Bone marrow (tissue), 2 donors: ENCODE results near the gene CBX1.

Source experiments
- DNase-seq, 2 donors: peaks; one replicate each; lab custom pipeline; 2025; lab: John Stamatoyannopoulos, UW

CBX1 gene

DNA sequence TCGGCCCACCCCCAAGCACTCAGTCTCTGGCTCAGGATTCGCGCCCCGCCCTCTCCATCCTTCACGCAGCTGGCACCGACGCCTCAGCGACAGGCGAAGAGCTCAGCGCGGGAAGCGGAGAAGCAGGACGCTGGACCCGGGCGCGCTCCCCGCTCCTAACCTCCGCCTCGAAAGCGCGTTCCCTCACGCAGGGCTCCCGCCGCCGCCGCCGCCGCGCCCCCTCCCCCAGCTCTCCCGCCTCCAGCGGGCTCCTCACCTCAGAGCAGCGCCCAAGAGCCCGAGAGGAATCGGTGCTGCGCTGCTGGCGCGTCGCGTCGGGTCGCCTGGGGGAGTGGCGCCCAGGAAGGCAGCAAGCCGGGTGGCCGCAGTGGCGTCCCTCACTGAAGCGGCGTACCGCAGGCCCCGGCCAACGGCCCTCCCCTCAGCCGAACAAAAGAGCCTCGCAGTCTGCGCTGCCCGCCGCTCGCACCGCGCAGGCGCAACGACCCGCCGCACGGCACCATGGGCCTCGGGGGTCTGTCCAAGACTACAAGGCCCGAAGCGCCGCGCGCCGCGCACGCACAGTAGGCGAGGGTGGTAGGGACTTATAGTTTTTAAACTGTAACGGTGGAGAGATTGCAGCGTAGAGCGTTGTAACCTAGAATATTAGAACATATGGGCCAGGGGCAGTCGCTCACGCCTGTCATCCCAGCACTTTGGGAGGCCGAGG, at the start of gene CBX1:
CBX1 (minus strand) TSS at position 467 of the 709 bp plus-strand sequence. CDS start 24,474 bp downstream, outside the sequence.
- DNase-seq = peak; percentile 43 to 67

DNA sequence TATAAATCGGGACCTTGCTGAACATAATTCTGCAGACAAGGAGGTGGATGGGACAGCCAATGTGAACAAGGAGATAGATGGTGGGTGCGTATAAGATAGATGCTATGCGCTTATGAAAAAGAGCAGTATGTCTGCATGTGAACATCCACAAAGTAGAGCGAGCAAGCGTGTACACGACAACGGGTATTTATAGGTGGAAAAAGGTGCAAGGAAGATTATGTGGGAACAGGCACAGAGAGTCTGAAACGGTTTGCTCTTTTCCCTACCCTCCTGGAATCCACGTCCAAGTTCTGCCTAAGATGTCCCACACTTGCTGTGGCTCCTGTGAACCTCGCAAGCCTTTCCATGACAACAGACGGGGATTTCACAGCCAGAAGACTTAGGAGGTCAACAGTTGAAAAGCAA, 49.3 kb upstream of the CBX1 start:
- no peak for DNase-seq

DNA sequence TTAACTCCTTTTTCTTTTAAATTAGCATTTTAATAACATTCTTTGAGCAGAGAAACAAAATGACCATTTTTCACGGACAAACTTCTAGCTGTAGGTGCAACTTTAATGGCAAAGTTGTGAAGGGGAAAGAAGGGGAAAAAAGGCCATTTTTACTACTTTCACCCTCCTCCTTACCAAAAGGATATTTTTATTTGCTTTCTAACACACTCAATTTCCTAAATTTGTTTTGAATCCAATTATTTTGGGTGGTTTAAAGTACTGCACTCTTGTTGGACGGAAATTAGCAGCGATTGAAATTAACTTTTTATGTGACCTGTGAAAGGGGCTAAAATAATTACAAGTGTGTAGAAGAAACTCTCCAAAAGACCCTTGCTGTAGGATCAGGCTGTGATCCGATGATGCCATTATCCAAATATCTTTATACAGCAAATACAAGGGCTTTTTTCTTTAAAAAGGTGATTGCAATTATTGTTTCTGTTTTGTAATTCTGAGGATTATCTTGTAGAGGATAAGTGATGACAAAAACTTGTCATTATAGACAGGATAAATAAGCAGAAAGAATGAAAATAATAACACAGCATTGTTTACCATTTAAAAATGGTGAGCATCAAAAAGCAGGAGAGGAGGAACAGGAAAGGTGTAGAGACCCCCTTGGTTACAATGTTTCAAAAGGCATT, 48.6 kb upstream of the CBX1 start:
- no peak for DNase-seq

DNA sequence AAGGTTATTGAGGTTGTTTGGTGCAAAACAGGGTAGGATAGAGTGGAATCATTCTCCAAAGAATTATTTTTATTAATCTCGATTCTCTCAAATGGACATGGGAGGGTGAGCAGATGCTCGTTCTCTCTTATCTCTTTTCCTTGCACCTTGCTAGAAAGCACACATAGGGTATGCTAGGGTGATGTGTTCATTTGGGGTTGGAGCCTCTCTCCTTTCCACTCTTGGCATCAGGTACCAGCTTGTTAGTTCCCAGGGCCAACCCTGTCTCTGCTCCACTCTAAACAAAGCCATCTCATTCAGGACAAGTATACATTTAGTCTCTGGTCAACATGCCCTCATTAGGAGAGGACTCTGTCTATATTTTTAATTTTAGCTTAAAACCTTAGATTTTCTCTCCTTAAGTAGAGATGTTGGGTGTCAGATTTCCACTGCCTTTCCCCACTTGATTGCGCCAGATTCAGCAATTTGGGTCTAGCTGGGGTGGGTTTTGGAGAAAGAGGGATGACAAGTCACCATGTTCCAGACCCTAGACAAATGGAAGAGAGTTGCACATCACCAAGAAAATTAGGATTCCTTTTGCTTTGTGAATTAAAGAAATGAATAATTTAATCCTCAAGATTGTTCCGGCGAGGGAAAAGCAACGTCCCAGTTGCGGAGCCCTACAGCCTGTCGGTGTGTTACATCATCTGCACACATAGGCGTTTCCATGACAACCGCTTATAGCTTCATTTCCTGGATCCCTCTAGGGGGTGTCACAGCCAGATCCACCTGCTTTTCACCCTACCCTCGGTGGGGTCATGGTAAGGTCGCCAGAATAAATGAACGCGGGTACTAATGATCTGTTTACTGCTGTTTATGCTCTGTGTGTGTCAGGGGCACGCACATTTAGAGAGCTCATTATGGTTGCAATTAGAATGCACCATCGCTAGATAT, 47.8 kb upstream of the CBX1 start:
- no peak for DNase-seq

DNA sequence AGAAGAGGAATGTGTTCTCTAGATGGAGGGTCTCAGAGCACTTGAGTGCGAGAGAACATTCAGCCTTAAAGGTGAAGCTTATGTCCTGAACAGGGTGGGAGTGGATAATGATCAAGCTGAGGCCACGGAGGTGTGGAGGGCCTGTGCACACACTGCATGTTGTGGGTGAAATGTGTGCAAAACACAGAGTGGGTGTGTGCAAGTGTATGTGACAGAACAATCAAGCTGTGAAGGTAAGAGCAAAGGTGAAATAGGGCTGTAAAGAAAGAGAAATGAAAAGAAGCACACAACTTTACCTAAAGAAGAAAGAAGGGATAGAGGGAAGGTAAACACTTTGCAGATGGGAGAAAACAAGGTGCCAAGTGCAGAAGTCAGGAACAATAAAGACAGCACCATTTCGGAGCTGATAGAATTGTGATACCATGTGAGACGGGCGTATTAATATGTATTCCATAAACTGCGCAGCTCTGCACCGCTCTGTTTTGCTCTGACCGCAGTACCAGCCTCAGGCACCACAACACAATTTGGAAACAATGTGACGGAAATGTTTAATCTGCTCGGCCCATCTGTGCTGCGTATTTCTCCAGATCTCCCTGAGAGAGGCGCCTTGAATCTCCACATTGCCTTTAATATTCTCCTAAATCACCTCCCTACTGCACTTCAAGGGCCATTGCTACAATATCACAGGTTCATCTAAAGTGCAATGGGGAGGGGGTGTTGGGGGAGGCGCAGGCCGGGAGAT, 46.9 kb upstream of the CBX1 start:
- DNase-seq = no peak

DNA sequence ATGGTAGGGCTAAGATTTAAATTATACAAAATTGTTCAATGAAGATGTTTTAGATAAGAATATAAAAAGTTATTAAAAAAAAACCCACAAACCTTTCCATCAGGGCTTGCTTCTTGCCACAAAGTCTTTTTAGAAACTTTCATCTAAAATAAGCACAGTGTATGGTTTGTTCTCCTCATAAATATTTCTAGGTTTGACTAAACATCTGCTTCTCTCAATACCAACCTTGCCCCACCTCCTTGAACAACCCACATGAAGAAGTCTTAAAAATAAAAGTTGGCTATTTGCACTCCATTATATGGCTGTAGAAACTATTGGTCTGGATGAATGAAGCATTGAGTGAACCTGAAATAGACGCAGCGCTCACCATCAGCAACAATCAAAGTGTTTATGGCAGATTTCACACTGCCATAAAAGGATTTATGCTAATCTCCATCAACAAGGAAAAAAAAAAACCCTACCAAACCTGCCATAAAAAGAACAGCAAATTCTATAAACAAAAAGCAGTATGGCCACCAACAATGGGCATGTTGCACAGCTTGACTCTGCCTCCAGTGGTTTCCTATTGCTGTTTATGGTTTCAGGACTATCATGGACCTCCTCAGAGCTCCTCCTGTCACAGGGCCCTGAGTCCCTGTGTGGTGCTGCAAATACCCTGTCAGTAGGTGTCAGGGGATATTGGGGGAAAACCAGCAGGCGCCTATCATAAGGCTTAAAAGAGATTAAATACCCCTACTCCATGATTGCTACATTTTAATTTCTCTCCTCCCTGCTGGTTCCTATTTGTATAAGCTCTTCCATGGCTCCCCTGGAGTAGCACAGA, 43.9 kb upstream of the CBX1 start:
- DNase-seq = no peak

DNA sequence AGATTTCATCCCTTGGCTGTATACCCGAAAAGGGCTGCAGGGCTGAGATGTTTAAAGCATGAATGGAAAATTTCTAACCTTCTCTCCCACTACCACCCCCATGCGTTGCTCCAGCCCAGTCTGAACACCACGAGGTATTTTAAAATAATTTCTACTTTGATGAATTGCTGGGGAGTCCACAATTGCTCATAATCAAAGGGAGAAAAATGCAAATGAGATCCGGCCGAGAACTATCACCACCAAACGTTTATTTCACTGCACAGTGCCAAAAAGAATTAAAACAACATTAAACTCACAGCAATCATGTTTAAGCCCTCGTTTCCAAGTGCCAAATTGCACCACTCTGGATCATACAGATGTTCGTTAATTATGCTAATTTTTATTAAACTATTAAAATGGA, 43.0 kb upstream of the CBX1 start:
- no peak for DNase-seq

DNA sequence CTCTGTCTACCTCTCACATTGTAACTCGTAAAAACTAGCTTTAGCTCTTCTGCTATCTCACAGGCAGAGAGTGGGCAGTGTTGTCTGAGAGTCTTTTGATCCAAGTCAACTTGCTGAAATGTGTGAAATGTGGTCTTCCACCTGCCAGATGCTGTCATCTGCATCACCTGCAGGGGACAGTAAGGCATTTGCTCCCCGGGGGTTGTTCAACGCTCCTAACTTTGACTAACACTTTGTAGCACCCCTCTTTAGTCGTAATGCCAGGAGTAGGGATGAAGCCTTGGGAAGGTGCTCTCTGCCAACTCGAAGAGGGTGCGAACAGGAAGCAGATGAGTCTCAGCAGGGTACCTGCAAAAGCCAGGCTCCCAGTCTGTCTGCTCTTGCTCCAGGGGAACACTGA, 42.4 kb upstream of the CBX1 start:
- no peak for DNase-seq

DNA sequence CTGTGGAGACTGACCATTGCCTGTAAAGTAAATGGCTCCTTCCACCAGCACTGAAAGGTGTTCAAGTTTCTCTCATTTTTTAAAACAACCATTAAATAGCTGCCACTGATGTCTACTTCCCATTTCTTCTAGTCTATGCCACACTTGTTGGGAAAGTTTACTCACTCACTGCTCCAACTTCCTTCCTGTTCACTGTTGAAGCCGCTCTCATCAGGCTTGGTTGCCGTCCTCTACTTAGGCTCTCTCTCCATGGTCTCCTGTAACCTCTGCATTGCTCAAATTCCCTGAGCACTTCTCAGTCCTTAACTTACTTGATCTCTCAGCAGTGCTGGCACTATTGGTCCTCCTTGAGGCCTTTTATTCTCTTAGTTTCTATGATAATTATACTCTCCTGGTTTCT, 38.7 kb upstream of the CBX1 start:
- DNase-seq = peak in 1 of 2 donors; percentile 57

DNA sequence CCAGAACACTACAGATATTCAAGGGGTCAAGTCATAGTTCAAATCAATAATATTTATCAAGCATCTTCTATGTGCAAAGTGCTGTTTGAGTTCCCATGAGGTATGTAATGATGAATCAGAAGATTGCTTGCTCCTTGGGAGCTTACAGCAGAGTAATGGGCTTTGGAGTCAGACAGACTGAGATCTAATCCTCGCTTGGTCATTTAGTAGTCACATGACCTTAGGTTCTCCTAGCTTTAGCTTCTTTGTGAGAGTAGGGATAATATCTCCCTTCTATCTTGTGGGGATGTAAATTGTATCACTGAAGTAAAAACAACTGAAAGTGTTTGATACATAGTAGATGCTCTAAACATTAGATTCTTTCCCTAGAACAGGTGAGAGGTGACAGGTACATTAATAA, 36.4 kb upstream of the CBX1 start:
- DNase-seq = no peak

DNA sequence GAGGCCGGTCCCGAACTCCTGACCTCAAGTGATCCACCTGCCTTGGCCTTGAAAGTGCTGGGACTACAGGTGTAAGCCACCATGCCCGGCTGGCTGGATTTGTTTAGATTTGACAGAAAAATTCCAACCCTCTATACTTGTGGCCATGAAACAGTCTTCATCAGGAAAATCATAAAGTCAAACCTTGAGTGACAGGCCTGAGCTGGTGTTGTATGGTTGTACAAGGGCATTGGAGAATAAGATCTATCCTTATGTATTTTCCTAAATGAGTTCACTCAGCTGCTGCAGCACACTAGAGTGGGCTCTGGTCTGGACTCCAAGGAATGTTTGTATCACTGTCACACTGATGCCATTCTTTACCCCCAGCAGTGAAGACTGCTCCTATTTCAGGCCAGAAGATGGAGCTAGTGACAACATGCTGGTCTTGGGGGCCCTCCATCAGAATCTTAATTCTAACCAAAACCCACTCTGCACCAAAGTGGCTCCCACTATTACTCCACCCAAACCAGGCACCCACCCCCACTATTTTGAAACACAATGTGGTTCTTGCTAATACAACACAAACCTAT, 33.7 kb upstream of the CBX1 start:
- no peak for DNase-seq

DNA sequence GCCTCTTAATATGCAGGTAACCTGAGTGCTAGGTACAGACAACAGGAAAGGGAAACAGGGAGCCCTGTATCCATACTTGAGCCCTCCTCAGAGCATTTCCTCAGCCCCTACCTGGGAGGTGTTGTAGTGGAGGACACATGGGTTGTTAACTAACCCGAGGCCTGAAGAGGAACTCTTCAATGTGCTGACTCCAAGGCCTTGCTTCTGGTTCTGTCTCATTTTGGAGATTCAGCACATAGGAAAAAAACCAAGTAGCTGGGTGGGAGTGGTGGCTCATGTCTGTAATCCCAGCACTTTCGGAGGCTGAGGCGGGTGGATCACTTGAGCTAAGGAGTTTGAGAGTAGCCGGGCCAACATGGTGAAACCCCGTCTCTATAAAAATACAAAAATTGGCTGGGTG, 31.1 kb upstream of the CBX1 start:
- no peak for DNase-seq

DNA sequence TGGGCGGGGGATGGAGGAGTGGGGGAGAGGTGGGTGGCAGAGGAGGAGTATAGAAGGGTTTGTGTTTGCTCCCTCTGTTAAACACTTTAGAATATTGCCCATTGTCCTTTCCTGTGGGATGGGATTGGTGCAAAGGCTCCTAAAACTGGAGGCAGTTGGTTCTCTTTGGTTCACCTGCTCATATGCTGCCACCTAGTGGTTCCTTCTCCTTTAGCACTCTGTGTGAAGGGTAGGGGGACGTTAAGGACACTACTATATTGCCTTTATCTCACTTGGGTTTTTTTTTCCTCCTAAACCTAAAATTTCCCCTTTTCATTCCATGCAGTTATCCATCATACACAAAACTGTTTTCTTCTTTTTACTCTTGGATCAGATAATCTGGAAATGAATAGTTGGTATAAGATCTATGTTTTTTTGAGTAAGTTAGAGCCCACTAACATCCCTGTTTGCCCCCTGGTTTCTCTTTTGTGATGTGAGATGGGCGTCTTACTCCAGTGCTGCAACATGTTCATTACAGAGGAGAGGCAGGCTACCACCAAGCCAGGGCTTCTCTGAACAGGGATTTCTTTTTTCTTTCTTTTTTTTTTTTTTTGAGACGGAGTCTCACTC, 30.0 kb upstream of the CBX1 start:
- peak in 1 of 2 donors; percentile 23 for DNase-seq

DNA sequence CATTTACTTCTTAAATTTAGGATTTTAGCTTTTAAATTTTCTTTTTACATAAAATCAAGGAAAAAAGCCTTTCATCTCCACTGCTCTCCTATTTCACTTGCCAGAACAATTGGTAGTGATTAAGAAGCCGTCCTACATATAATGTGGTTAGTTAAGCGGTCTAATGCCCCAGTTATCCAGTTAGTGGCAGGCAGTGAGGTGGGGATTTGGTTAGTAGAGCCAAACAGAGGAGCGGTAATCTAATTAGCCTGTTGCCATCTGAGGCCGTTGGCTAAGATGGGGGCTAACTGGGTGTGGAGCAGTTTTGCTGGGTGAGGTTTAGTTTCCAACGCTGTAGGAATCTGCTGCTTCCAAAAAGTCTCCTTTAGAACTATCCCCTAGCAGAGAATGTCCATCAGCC, 28.7 kb upstream of the CBX1 start:
- DNase-seq = no peak

DNA sequence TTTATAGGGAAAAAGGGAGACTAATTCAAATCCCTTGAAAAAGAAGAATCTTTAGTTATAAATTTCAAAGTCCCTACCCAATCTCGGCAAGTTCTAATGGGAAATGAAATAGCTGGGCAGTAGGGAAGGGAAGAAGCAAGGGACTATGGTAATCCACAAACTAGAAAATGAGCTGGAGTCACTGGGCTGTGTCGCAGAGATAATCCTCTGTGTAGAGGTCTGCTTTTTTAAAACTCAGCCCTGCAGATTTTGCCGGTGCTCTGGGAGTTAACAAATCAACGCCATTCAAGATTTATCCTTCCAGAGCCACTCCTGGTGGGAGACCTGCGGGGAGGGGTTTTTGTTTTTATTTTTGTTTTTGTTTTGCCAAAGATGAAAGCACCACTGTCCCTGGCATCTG, 27.1 kb upstream of the CBX1 start:
- DNase-seq = no peak

DNA sequence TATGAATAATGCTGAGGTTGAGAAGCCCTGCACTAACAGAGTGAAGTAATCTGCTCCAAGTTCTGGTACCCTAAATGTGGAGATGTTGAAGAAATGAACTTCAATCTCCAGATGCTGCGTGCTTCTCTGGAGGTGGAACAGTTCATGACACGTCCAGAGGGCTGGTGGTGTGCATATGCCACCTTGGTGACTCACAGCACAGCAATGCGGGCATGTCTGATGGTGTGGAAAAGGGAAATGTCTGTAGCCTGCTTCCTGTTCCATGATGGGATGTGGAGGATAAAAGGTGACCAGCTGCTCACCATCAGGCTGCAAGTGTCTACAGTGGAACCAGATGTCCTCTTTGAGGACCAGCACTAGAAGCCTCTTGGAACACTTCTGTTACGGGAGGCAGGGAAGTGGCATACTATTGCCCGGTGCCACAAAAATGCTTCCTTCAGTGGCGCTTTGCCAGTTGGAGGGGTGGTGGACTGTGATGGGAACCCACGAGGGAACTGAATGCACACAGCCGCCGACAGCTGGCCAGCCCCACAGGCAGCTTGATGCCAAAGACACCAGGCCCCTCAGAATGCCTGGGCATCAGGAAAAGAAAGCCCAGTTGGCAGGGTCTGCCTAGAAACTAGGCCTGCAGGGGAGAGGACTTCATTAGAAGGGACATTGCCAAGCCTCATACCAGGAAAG, 26.2 kb upstream of the CBX1 start:
- no peak for DNase-seq

DNA sequence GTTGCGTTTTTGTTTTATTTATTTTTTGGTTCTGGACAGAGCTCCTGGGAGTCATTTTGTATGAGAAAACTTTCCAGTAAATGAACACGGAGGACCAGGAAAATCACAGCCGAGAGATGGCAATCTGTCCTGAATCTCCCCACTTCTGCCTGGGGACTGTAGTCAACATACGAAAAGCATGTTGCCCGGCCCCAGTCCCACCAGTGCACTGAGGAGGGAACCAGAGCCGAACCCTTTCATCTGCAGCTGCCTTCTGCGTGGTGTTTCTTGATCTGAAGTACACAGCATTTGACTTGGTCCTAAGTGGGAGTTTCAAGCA, 25.2 kb upstream of the CBX1 start:
- no peak for DNase-seq

DNA sequence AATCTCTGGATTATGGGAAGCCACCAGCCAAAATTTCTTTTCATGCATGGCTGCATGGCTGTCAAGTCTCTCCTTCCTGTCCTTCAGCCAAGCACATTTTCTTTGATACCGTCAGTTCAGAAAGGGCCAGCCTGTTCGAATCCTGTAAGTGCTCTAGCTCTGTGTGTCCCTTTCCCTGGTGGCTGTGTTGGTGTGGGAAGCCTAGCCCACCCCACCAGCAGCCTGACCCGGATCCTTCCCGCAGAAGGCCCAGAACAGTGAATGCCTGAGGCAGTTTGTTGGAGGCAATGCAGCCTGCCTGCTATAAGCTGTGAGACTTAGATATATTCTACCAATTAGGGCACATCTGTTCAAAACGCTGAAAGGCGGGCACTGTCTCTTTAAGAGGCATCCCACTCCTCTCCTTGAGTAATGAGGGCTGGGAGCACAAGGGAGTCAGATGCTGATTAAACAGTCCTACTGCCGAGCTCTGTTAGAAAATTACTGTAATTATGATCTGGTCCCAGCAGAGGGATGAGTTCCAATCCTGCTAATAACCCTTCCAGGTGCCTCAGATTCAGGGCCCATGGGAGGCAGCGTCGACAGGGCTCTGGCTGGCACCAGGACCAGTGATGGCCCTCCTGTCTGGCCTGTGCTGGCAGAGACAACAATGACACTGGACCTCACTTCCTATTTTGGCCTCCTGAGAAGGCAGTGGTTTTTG, 24.7 kb upstream of the CBX1 start:
- DNase-seq = no peak

DNA sequence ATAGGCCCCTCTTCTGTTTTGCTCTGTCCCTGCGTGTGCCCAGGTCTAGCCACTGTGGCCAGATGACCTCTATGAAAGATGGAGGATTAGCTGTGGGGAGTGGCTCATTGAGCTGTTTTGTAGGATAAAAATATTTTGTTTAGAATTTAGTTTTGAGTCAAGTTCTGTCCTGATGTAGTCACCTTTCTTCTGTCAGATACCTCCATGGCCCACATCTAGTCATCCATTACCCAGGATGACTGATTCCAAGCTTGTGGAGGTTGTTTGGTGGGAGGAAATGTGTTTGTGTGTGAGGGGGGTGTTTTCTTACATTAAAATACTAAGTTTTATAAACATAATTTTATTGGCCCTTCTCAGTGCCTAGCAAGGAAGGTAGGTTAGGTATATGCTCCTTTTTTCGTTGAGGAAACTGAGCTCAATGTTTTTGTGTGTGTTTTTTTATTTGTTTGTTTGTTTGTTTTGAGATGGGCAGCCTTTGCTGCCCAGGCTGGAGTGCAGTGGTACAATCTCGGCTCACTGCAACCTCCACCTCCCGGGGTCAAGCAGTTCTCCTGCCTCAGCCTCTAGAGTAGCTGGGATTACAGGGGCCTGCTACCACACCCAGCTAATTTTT, 22.6 kb upstream of the CBX1 start:
- no peak for DNase-seq
